Neural cell (in vitro differentiated cells): ENCODE data around the gene LRFN5. TPM values are rescaled to one million over a fixed set of nuclear protein-coding genes. Genes with fewer than 3 reads are reported as not detected.

Experiments used
- H2AFZ ChIP-seq: fragments of 200-600, 300-800 bp; sonication (generic), shearing (Covaris generic); 2 replicates; pipeline ENCODE4 v1.6.0; 2014; ENCODE audit warnings: low read depth, mild to moderate bottlenecking, antibody characterized with exemption, low read length, moderate library complexity
- H3F3A ChIP-seq: fragments of 200-600 bp; shearing (Covaris generic); 2 replicates; pipeline ENCODE4 v1.6.1; 2016; ENCODE audit warnings: mild to moderate bottlenecking, moderate library complexity, mixed read lengths, antibody characterized with exemption, low read length; ENCODE audit not compliant: insufficient read depth, poor library complexity, severe bottlenecking
- H3K27ac ChIP-seq: fragments of 200-600, 300-800 bp; sonication (generic), shearing (Covaris generic); 2 replicates; pipeline ENCODE4 v1.5.1; 2014; ENCODE audit warnings: mild to moderate bottlenecking, low read length, moderate library complexity
- H3K27me3 ChIP-seq: fragments of 300-800, 200-600 bp; sonication (generic), shearing (Covaris generic); 2 replicates; pipeline ENCODE4 v1.6.0; 2014; ENCODE audit warnings: mild to moderate bottlenecking, low read depth, low read length, moderate library complexity; ENCODE audit not compliant: insufficient read depth
- H3K36me3 ChIP-seq: fragments of 300-800, 200-600 bp; sonication (generic), shearing (Covaris generic); 2 replicates; pipeline ENCODE4 v1.5.1; 2014; ENCODE audit warnings: mild to moderate bottlenecking, antibody characterized with exemption, low read length, moderate library complexity; ENCODE audit not compliant: insufficient read depth
- H3K4me2 ChIP-seq: fragments of 300-800, 200-600 bp; sonication (generic), shearing (Covaris generic); 2 replicates; pipeline ENCODE4 v1.6.0; 2014; ENCODE audit warnings: mild to moderate bottlenecking, low read length
- H3K4me3 ChIP-seq: fragments of 300-800, 200-600 bp; sonication (generic), shearing (Covaris generic); 2 replicates; pipeline ENCODE4 v1.5.1; 2014; ENCODE audit warnings: mild to moderate bottlenecking, low read length, moderate library complexity
- H3K79me2 ChIP-seq: fragments of 200-600 bp; shearing (Covaris generic); replicated peaks from 2 replicates; pipeline ENCODE4 v1.6.0; 2014; ENCODE audit warnings: mild to moderate bottlenecking, low read length, moderate library complexity; ENCODE audit not compliant: insufficient read depth
- H3K9ac ChIP-seq: fragments of 300-800, 200-600 bp; sonication (generic), shearing (Covaris generic); 2 replicates; pipeline ENCODE4 v1.6.1; 2016; ENCODE audit warnings: mild to moderate bottlenecking, low read length, mixed read lengths
- H3K9me2 ChIP-seq: fragments of 200-600 bp; shearing (Covaris generic); 2 replicates; pipeline ENCODE4 v1.6.1; 2016; ENCODE audit warnings: mild to moderate bottlenecking, low read length, mixed read lengths; ENCODE audit not compliant: insufficient read depth
- H3K9me3 ChIP-seq: fragments of 200-600, 300-800 bp; sonication (generic), shearing (Covaris generic); 2 replicates; pipeline ENCODE4 v1.6.1; 2016; ENCODE audit warnings: mild to moderate bottlenecking, mixed run types, low read length, moderate library complexity, mixed read lengths
- H4K20me1 ChIP-seq: fragments of 200-600 bp; shearing (Covaris generic); 2 replicates; pipeline ENCODE4 v1.6.1; 2016; ENCODE audit warnings: mild to moderate bottlenecking, mixed run types; ENCODE audit not compliant: insufficient read depth
- CTCF ChIP-seq: fragments of 450-650 bp; IDR thresholded peaks from 2 replicates; pipeline ENCODE4 v1.5.1; 2014; ENCODE audit warnings: antibody characterized with exemption, mild to moderate bottlenecking, moderate library complexity; ENCODE audit not compliant: poor library complexity, severe bottlenecking
- EP300 ChIP-seq: fragments of 450-650 bp; conservative IDR thresholded peaks from 2 replicates; pipeline ENCODE4 v1.6.1; 2014; ENCODE audit warnings: antibody characterized with exemption, mild to moderate bottlenecking, moderate library complexity; ENCODE audit not compliant: poor library complexity, severe bottlenecking
- EZH2 ChIP-seq: fragments of 200-600, 300-800 bp; shearing (Covaris generic), sonication (generic); IDR thresholded peaks from 2 replicates; pipeline ENCODE4 v1.6.1; 2014; ENCODE audit warnings: antibody characterized with exemption, low read length, borderline replicate concordance, mild to moderate bottlenecking; ENCODE audit not compliant: insufficient read depth, poor library complexity, severe bottlenecking
- MXI1 ChIP-seq: fragments of 450-650 bp; conservative IDR thresholded peaks from 2 replicates; pipeline ENCODE4 v1.6.1; 2014; ENCODE audit warnings: antibody characterized with exemption, mild to moderate bottlenecking; ENCODE audit not compliant: poor library complexity, severe bottlenecking
- POLR2AphosphoS5 ChIP-seq: IDR thresholded peaks from 2 replicates; pipeline ENCODE4 v1.6.1; 2012
- RAD21 ChIP-seq: fragments of 450-650 bp; conservative IDR thresholded peaks from 2 replicates; pipeline ENCODE4 v1.6.1; 2014; ENCODE audit warnings: antibody characterized with exemption, mild to moderate bottlenecking, moderate library complexity
- REST ChIP-seq: IDR thresholded peaks from 2 replicates; pipeline ENCODE4 v1.6.1; 2012; ENCODE audit warnings: borderline replicate concordance
- SMC3 ChIP-seq: fragments of 450-650 bp; conservative IDR thresholded peaks from 2 replicates; pipeline ENCODE4 v1.6.1; 2014; ENCODE audit warnings: antibody characterized with exemption, mild to moderate bottlenecking, moderate library complexity; ENCODE audit not compliant: poor library complexity
- TAF1 ChIP-seq: IDR thresholded peaks from 2 replicates; pipeline ENCODE4 v1.6.1; 2012; ENCODE audit warnings: low read depth
- polyA plus RNA-seq: library from polyadenylated mRNA; depleted of rRNA; stranded (reverse); fragments of >200 nt; gene quantifications from 2 replicates; pipeline ENCODE4 v1.2.3, GENCODE V29; 2014

Gene LRFN5
- polyA plus RNA-seq, 1 donor from 2014 or later = 24.5 TPM

GRCh38 chr14:41875116-41875515 is 268.4 kb downstream of the LRFN5 start:
- Histone ChIP-seq H3K9me2 (no peaks in the 10 kb centered on the region), H3K4me2 (no peak overlapping the region), H3K9me3 (no peaks in the 10 kb centered on the region), H2AFZ (no peak overlapping the region), H3F3A (no peaks in the 10 kb centered on the region), H3K27ac (no peak overlapping the region), H4K20me1 (no peaks in the 10 kb centered on the region), H3K27me3 (no peaks in the 10 kb centered on the region), H3K36me3 (peaks cover 3% of the 10 kb centered on the region), H3K79me2 (no peaks in the 10 kb centered on the region), H3K4me3 (no peak overlapping the region), H3K9ac (no peak overlapping the region)
- TF ChIP-seq SMC3 (no peak), CTCF (no peak), RAD21 (no peak), POLR2AphosphoS5 (no peak), TAF1 (no peak), EP300 (no peak), MXI1 (no peak), EZH2 (no peak), REST (no peak)

GRCh38 chr14:41878321-41878720 is 271.6 kb downstream of the LRFN5 start:
- Histone ChIP-seq H3K79me2 (no peaks in the 10 kb centered on the region), H3K36me3 (peaks cover 3% of the 10 kb centered on the region), H2AFZ (no peak overlapping the region), H4K20me1 (no peaks in the 10 kb centered on the region), H3K9ac (no peak overlapping the region), H3K9me2 (no peaks in the 10 kb centered on the region), H3F3A (no peaks in the 10 kb centered on the region), H3K27ac (no peak overlapping the region), H3K27me3 (no peaks in the 10 kb centered on the region), H3K4me2 (no peak overlapping the region), H3K4me3 (no peak overlapping the region), H3K9me3 (no peaks in the 10 kb centered on the region)
- no peak for TF ChIP-seq REST
- TF ChIP-seq CTCF = no peak
- no peak for TF ChIP-seq POLR2AphosphoS5
- no peak for TF ChIP-seq EP300
- TF ChIP-seq RAD21 = no peak
